ENCODE data around the gene SH3BP5.

SH3BP5 gene

DNA sequence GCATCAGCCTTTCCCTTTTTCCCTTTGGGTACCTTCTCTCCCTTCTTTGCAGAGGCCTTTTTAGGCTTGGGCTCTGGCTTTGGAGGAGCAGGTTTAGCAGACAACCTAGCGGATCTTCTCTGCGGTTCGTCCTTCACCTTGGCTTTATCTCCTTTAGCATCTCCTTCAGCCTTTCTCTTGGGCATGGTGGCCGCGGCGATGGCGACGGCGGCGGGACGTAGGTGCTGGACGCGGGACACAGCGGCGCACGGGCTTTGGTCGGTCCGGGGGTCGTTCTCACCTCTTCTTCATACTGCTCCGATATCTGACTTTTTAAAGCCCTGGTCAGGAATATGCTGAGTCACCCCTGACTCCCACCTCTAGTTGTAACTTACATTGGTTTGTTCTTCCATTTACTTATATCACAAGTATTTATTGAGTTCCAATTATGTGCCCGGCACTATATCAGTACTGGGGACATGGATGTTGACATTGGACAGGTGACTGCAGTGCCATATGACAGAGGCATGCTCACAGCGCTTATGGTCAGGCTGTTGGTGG lies 43.1 kb upstream of the SH3BP5 start:
- Histone ChIP-seq H3K4me2 (ENCODE audit: low read length, poor library complexity, severe bottlenecking) (no peak overlapping the region), H3K14ac (ENCODE audit: low read length in 2 of 2) (no peak overlapping the region), H2AFZ (ENCODE audit: low read depth, low read length) (no peak overlapping the region), H2AK5ac (ENCODE audit: low read length, severe bottlenecking) (no peak overlapping the region), H3K4me3 (ENCODE audit: insufficient read depth in 1 of 2, low read depth in 1 of 2, low read length in 2 of 2) (no peak overlapping the region), H3K4ac (ENCODE audit: low read depth in 1 of 2, low read length in 2 of 2) (no peak overlapping the region), H2BK12ac (ENCODE audit: low read length in 2 of 2) (no peak overlapping the region), H3K36me3 (ENCODE audit: control insufficient read depth in 1 of 2, insufficient read depth in 2 of 2, low read depth in 1 of 2, low read length in 2 of 2) (no peaks in the 10 kb centered on the region), H3K23ac (ENCODE audit: low read length in 2 of 2) (no peak overlapping the region), H4K91ac (ENCODE audit: low read length) (peak overlapping the region; percentile 58), H3K4me1 (ENCODE audit: control insufficient read depth, insufficient read depth, low read depth, low read length) (no peaks in the 10 kb centered on the region), H2BK120ac (ENCODE audit: low read depth, low read length) (no peak overlapping the region), H3K79me1 (replicated peaks; ENCODE audit: low read length, poor library complexity, severe bottlenecking) (no peaks in the 10 kb centered on the region), H4K8ac (ENCODE audit: low read length) (peak overlapping the region; percentile 64), H2BK5ac (ENCODE audit: low read depth, low read length, poor library complexity, severe bottlenecking) (no peak overlapping the region), H3K27ac (ENCODE audit: low read length, poor library complexity, severe bottlenecking) (no peak overlapping the region), H3K9me3 (ENCODE audit: control insufficient read depth, low read length) (no peaks in the 10 kb centered on the region), H3K27me3 (ENCODE audit: control insufficient read depth in 1 of 2, insufficient read depth in 1 of 2, low read length in 2 of 2) (no peaks in the 10 kb centered on the region), H3K18ac (ENCODE audit: low read depth in 1 of 2, low read length in 2 of 2) (peak overlapping the region in 1 of 2 experiments; percentile 4), H3K9ac (ENCODE audit: low read length) (no peak overlapping the region), H2BK15ac (ENCODE audit: low read depth, poor library complexity, severe bottlenecking) (no peak overlapping the region)
- DNase-seq = no peak
- 96% methylated on average over 22 of the region's 22 CpGs for WGBS

DNA sequence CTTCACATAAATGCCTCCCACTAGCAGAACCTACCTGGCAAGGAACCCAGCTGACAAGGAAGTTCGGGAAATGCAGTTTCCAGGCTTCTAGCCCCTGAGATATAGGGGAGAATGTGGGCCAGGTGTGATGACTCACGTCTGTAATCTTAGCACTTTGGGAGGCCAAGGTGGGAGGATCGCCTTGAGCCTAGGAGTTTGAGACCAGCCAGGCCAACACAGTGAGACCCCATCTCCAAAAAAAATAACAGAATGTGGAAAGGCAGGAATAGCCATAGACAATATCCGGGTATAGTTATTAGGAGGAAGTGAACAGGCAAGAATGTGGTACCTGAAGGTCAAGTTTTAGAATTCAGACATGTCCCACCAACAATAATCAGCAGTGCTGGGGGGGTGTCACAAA lies 40.5 kb upstream of the SH3BP5 start:
- DNase-seq = no peak
- WGBS = 91% methylated on average over 4 of the region's 4 CpGs
- H2BK15ac ChIP-seq (ENCODE audit: low read depth, poor library complexity, severe bottlenecking) = no peak overlapping the region

DNA sequence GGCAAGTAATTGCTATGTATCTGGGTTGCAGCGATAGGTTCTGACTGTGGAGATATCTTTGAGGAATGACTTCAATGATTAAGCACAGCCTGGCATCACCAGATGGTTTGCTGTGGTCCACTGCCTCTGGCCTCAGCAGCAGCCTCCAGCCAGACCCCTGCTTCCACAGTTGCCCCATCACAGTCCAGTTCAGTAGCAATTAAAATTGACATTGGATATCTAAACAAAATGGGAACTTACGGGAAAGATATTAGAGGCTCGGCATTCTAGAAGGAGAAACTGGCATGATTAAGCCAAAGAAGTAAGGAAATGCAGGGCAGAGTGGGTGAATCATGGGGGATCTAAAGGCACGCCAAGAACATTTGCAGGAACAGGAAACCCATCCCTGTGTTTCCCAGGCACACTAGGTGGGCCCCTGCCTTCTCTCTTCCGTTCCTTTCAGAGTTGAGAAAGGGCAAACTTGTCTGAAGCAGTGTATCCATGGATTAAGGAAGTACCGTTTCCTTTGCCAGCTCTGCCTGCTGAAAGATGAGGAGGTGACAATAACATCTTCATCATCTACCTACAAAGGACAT lies 36.3 kb upstream of the SH3BP5 start:
- Histone ChIP-seq H2BK5ac (ENCODE audit: low read depth, low read length, poor library complexity, severe bottlenecking) (no peak overlapping the region), H3K9ac (ENCODE audit: low read length) (no peak overlapping the region), H2BK12ac (ENCODE audit: low read length in 2 of 2) (no peak overlapping the region), H3K27me3 (ENCODE audit: control insufficient read depth in 1 of 2, insufficient read depth in 1 of 2, low read length in 2 of 2) (no peaks in the 10 kb centered on the region), H3K4me1 (ENCODE audit: control insufficient read depth, insufficient read depth, low read depth, low read length) (peaks cover 3% of the 10 kb centered on the region), H2BK15ac (ENCODE audit: low read depth, poor library complexity, severe bottlenecking) (no peak overlapping the region), H2BK120ac (ENCODE audit: low read depth, low read length) (no peak overlapping the region), H2AFZ (ENCODE audit: low read depth, low read length) (no peak overlapping the region), H3K4ac (ENCODE audit: low read depth in 1 of 2, low read length in 2 of 2) (no peak overlapping the region), H4K8ac (ENCODE audit: low read length) (no peak overlapping the region), H2AK5ac (ENCODE audit: low read length, severe bottlenecking) (no peak overlapping the region), H3K27ac (ENCODE audit: low read length, poor library complexity, severe bottlenecking) (no peak overlapping the region), H3K14ac (ENCODE audit: low read length in 2 of 2) (no peak overlapping the region), H3K79me1 (replicated peaks; ENCODE audit: low read length, poor library complexity, severe bottlenecking) (no peaks in the 10 kb centered on the region), H4K91ac (ENCODE audit: low read length) (no peak overlapping the region), H3K9me3 (ENCODE audit: control insufficient read depth, low read length) (no peaks in the 10 kb centered on the region), H3K4me2 (ENCODE audit: low read length, poor library complexity, severe bottlenecking) (no peak overlapping the region), H3K23ac (ENCODE audit: low read length in 2 of 2) (no peak overlapping the region), H3K4me3 (ENCODE audit: insufficient read depth in 1 of 2, low read depth in 1 of 2, low read length in 2 of 2) (no peak overlapping the region), H3K36me3 (ENCODE audit: control insufficient read depth in 1 of 2, insufficient read depth in 2 of 2, low read depth in 1 of 2, low read length in 2 of 2) (no peaks in the 10 kb centered on the region), H3K18ac (ENCODE audit: low read depth in 1 of 2, low read length in 2 of 2) (no peak overlapping the region)
- WGBS = 97% methylated on average over 6 of the region's 6 CpGs
- DNase-seq = no peak

More for the DNA sequence above, 40.5 kb upstream of the SH3BP5 start:
- Histone ChIP-seq H3K18ac (ENCODE audit: low read depth in 1 of 2, low read length in 2 of 2) (no peak overlapping the region), H4K91ac (ENCODE audit: low read length) (no peak overlapping the region), H3K4me3 (ENCODE audit: insufficient read depth in 1 of 2, low read depth in 1 of 2, low read length in 2 of 2) (no peak overlapping the region), H2AK5ac (ENCODE audit: low read length, severe bottlenecking) (no peak overlapping the region), H2BK120ac (ENCODE audit: low read depth, low read length) (no peak overlapping the region), H3K27ac (ENCODE audit: low read length, poor library complexity, severe bottlenecking) (no peak overlapping the region), H3K79me1 (replicated peaks; ENCODE audit: low read length, poor library complexity, severe bottlenecking) (no peaks in the 10 kb centered on the region), H3K9ac (ENCODE audit: low read length) (no peak overlapping the region), H3K4ac (ENCODE audit: low read depth in 1 of 2, low read length in 2 of 2) (no peak overlapping the region), H3K14ac (ENCODE audit: low read length in 2 of 2) (no peak overlapping the region), H2BK12ac (ENCODE audit: low read length in 2 of 2) (no peak overlapping the region), H3K36me3 (ENCODE audit: control insufficient read depth in 1 of 2, insufficient read depth in 2 of 2, low read depth in 1 of 2, low read length in 2 of 2) (no peaks in the 10 kb centered on the region), H3K9me3 (ENCODE audit: control insufficient read depth, low read length) (no peaks in the 10 kb centered on the region), H2BK5ac (ENCODE audit: low read depth, low read length, poor library complexity, severe bottlenecking) (no peak overlapping the region), H3K4me2 (ENCODE audit: low read length, poor library complexity, severe bottlenecking) (no peak overlapping the region), H3K4me1 (ENCODE audit: control insufficient read depth, insufficient read depth, low read depth, low read length) (no peaks in the 10 kb centered on the region), H2AFZ (ENCODE audit: low read depth, low read length) (no peak overlapping the region), H3K27me3 (ENCODE audit: control insufficient read depth in 1 of 2, insufficient read depth in 1 of 2, low read length in 2 of 2) (no peaks in the 10 kb centered on the region), H3K23ac (ENCODE audit: low read length in 2 of 2) (no peak overlapping the region), H4K8ac (ENCODE audit: low read length) (no peak overlapping the region)

DNA sequence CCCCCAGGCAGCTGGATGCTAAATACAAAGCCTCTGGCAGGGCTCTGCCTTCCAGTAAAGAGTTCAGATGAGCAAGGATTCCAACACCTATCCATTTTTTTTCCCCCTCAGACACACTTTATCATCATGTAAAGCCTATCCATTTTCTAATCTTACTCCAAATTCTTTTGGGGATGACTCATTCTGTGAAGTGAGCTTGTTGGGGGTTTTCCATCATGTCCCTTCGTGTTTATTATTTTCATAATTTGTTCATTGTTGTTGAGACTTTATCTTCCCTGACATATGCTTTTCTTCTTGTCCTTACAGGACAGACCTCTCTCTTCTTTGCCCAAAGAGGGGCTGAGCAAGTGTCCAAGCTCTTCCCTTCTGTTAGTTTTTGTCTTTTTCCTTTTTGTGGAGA lies 34.7 kb upstream of the SH3BP5 start:
- peaks cover 3% of the 10 kb centered on the region for H3K4me1 ChIP-seq (ENCODE audit: control insufficient read depth, insufficient read depth, low read depth, low read length)
- H2BK5ac ChIP-seq (ENCODE audit: low read depth, low read length, poor library complexity, severe bottlenecking) = no peak overlapping the region
- no peaks in the 10 kb centered on the region for H3K9me3 ChIP-seq (ENCODE audit: control insufficient read depth, low read length)
- H3K27me3 ChIP-seq (ENCODE audit: control insufficient read depth in 1 of 2, insufficient read depth in 1 of 2, low read length in 2 of 2) = no peaks in the 10 kb centered on the region
- no peak overlapping the region for H2BK12ac ChIP-seq (ENCODE audit: low read length in 2 of 2)
- no peak overlapping the region for H2BK15ac ChIP-seq (ENCODE audit: low read depth, poor library complexity, severe bottlenecking)
- H4K8ac ChIP-seq (ENCODE audit: low read length) = no peak overlapping the region
- H2BK120ac ChIP-seq (ENCODE audit: low read depth, low read length) = no peak overlapping the region
- no peak overlapping the region for H3K18ac ChIP-seq (ENCODE audit: low read depth in 1 of 2, low read length in 2 of 2)
- H2AFZ ChIP-seq (ENCODE audit: low read depth, low read length) = no peak overlapping the region
- H3K23ac ChIP-seq (ENCODE audit: low read length in 2 of 2) = no peak overlapping the region
- no peak overlapping the region for H2AK5ac ChIP-seq (ENCODE audit: low read length, severe bottlenecking)
- H4K91ac ChIP-seq (ENCODE audit: low read length) = no peak overlapping the region
- no peaks in the 10 kb centered on the region for H3K36me3 ChIP-seq (ENCODE audit: control insufficient read depth in 1 of 2, insufficient read depth in 2 of 2, low read depth in 1 of 2, low read length in 2 of 2)
- DNase-seq = peak; percentile 38
- no peak overlapping the region for H3K14ac ChIP-seq (ENCODE audit: low read length in 2 of 2)
- WGBS = no CpG with 5 or more reads among the region's 1 CpG
- H3K4me2 ChIP-seq (ENCODE audit: low read length, poor library complexity, severe bottlenecking) = no peak overlapping the region
- no peak overlapping the region for H3K4ac ChIP-seq (ENCODE audit: low read depth in 1 of 2, low read length in 2 of 2)
- no peak overlapping the region for H3K4me3 ChIP-seq (ENCODE audit: insufficient read depth in 1 of 2, low read depth in 1 of 2, low read length in 2 of 2)
- H3K9ac ChIP-seq (ENCODE audit: low read length) = peak overlapping the region; percentile 35
- no peaks in the 10 kb centered on the region for H3K79me1 ChIP-seq (replicated peaks; ENCODE audit: low read length, poor library complexity, severe bottlenecking)
- no peak overlapping the region for H3K27ac ChIP-seq (ENCODE audit: low read length, poor library complexity, severe bottlenecking)

Measured in mesenchymal stem cell (in vitro differentiated cells and primary cell).